ENCODE results near the gene SLC15A1.

The SLC15A1 gene

DNA sequence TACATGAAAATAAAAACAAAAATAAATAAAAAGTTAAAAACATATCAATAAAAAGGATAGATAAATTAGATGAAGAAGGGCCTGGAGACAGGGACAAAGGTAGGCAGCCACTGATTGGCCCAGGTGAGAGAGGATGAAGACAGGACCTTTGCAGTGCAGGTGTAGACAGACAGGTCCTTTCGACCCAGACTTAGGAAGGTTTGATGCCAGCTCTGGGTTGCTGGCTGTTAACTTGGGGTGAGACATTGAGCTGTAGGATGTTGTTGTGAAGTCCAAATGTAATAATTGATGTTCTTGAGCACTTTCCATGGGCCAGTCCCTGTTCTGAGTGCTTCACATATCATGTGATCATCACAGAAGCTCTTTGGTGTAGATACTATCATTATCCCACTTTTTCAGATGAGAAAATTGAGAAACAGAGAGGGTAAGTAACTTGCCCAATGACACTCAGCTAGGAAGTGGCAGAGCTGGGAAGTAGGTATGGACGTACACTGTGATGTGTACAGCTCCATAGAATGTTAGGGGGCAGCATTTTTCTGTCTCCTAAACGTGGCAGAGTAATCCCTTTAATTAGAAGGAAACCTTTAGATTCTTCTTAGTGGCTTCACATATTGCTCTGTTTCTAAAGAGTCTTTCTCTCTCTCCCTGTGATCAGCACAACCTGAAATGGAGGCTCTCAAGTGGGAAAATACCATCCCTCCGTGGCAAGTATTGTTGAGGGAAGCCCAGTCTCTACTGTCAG is 99.6 kb downstream of the SLC15A1 start:
- H3K4me3 ChIP-seq (ENCODE audit: control insufficient read depth, low read depth, low read length): no peak overlapping the region
- TF ChIP-seq, protein P1, sequence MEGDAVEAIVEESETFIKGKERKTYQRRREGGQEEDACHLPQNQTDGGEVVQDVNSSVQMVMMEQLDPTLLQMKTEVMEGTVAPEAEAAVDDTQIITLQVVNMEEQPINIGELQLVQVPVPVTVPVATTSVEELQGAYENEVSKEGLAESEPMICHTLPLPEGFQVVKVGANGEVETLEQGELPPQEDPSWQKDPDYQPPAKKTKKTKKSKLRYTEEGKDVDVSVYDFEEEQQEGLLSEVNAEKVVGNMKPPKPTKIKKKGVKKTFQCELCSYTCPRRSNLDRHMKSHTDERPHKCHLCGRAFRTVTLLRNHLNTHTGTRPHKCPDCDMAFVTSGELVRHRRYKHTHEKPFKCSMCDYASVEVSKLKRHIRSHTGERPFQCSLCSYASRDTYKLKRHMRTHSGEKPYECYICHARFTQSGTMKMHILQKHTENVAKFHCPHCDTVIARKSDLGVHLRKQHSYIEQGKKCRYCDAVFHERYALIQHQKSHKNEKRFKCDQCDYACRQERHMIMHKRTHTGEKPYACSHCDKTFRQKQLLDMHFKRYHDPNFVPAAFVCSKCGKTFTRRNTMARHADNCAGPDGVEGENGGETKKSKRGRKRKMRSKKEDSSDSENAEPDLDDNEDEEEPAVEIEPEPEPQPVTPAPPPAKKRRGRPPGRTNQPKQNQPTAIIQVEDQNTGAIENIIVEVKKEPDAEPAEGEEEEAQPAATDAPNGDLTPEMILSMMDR (IDR thresholded peaks at IDR 0.05; ENCODE audit: control insufficient read depth, insufficient read depth, low read depth, low read length, missing control alignments): no peak

GRCh38 chr13:98652276-98652675 is 100.2 kb downstream of the SLC15A1 start:
- H3K4me3 ChIP-seq (ENCODE audit: control insufficient read depth, low read depth, low read length): no peak overlapping the region
- TF ChIP-seq, protein P1 (IDR thresholded peaks at IDR 0.05; ENCODE audit: control insufficient read depth, insufficient read depth, low read depth, low read length, missing control alignments): no peak
- no peak for DNase-seq (ENCODE audit: low read depth)

More for the DNA sequence above, 99.6 kb downstream of the SLC15A1 start:
- DNase-seq (ENCODE audit: low read depth): no peak

- no peak overlapping the region for H3K4me3 ChIP-seq (ENCODE audit: control insufficient read depth, low read depth, low read length)
- no peak for DNase-seq (ENCODE audit: low read depth)
- TF ChIP-seq, protein P1 (IDR thresholded peaks at IDR 0.05; ENCODE audit: control insufficient read depth, insufficient read depth, low read depth, low read length, missing control alignments): no peak
Measured at GRCh38 chr13:98651744-98652143, 100.7 kb downstream of the SLC15A1 start.

DNA sequence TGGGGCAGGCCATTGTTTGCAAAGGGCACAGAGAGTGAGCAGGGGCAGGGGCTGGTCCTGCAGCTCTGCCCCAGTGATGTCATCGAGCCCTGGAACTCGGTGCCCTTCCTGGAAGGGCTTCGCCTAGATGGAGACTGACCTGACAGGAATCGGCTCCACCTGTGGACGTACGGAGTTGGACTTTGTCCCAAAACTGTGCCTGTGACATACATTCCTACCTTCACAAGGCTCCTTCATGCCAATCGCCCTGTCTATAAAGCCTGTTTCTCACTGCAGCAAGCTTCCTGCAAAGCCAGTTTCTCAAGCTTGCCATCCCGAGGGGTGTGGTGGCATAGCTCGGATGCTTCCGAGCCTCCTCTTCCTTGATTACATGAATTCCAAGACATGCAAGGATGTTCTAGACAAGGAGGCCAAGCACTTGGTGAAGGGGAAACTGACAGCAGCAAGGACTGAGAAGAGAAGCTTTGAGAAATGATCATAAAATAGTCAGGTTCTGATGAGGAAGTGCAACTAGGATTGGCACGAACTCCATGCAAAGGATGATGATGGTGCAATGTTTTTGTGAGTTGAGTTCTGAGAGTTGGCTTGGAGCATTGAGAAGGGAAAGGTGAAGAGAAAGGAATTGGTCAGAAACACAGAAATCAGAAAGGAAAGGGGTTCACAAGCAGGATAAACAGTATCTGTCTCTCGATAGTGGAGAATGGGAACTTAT is 101.9 kb downstream of the SLC15A1 start:
- no peak for DNase-seq (ENCODE audit: low read depth)
- no peak overlapping the region for H3K4me3 ChIP-seq (ENCODE audit: control insufficient read depth, low read depth, low read length)
- TF ChIP-seq, protein P1 (IDR thresholded peaks at IDR 0.05; ENCODE audit: control insufficient read depth, insufficient read depth, low read depth, low read length, missing control alignments): no peak

- TF ChIP-seq, protein P1 (IDR thresholded peaks at IDR 0.05; ENCODE audit: control insufficient read depth, insufficient read depth, low read depth, low read length, missing control alignments): no peak
- DNase-seq (ENCODE audit: low read depth): no peak
- H3K4me3 ChIP-seq (ENCODE audit: control insufficient read depth, low read depth, low read length): no peak overlapping the region
Measured at GRCh38 chr13:98649861-98650260, 102.6 kb downstream of the SLC15A1 start.

DNA sequence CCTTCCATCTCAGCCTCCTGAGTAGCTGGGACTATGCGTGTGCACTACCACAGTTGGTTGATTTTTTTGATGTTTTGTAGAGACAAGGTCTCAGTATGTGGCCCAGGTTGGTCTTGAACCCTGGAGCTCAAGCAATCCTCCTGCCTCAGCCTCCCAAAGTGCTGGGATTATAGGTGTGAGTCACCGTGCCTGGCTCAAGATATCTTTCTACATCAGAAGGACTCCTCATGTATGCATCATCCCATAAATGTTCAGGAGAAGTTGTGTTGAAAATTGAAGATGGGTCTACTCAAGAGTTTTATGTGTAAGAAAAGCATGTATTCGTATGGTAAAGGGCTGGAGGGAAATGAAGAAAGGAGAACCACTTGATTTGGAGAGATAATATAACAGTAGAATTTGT is 103.8 kb downstream of the SLC15A1 start:
- no peak overlapping the region for H3K4me3 ChIP-seq (ENCODE audit: control insufficient read depth, low read depth, low read length)
- TF ChIP-seq, protein P1 (IDR thresholded peaks at IDR 0.05; ENCODE audit: control insufficient read depth, insufficient read depth, low read depth, low read length, missing control alignments): no peak
- no peak for DNase-seq (ENCODE audit: low read depth)
